Epidermal melanocyte (primary cell): ENCODE data around the gene ZNF366.

Source experiments
- DNase-seq: peaks from one replicate; pipeline ENCODE4 v3.0.0; 2011; ENCODE audit warnings: low spot score; ENCODE audit not compliant: insufficient read length

ZNF366 gene

GRCh38 chr5:72465601-72466563 lies 41.3 kb downstream of the ZNF366 start:
- DNase-seq = no peak

- DNase-seq = no peak
Measured at GRCh38 chr5:72465066-72465465, 42.1 kb downstream of the ZNF366 start.

GRCh38 chr5:72464071-72464470 lies 43.1 kb downstream of the ZNF366 start:
- DNase-seq = no peak

GRCh38 chr5:72463449-72464052 lies 43.7 kb downstream of the ZNF366 start:
- DNase-seq = no peak

GRCh38 chr5:72460413-72460812 lies 46.8 kb downstream of the ZNF366 start:
- DNase-seq = no peak

- DNase-seq = no peak
Measured at GRCh38 chr5:72459913-72460312, 47.3 kb downstream of the ZNF366 start.

GRCh38 chr5:72459089-72459661 lies 48.0 kb downstream of the ZNF366 start:
- no peak for DNase-seq

GRCh38 chr5:72458407-72458806 lies 48.8 kb downstream of the ZNF366 start:
- DNase-seq = no peak

GRCh38 chr5:72457491-72457890 lies 49.7 kb downstream of the ZNF366 start:
- DNase-seq = no peak

- DNase-seq = no peak
Measured at GRCh38 chr5:72456391-72457074, 50.7 kb downstream of the ZNF366 start.

- DNase-seq = no peak
Measured at GRCh38 chr5:72455476-72455875, 51.7 kb downstream of the ZNF366 start.

- DNase-seq = no peak
Measured at GRCh38 chr5:72454996-72455395, 52.2 kb downstream of the ZNF366 start.

GRCh38 chr5:72453246-72453775 lies 53.9 kb downstream of the ZNF366 start:
- DNase-seq = no peak

- DNase-seq = peak; percentile 53
Measured at GRCh38 chr5:72452515-72453245, 54.5 kb downstream of the ZNF366 start.

GRCh38 chr5:72451741-72452505 lies 55.3 kb downstream of the ZNF366 start:
- DNase-seq = no peak

GRCh38 chr5:72448368-72448767 lies 58.8 kb downstream of the ZNF366 start:
- no peak for DNase-seq

- no peak for DNase-seq
Measured at GRCh38 chr5:72447751-72448150, 59.5 kb downstream of the ZNF366 start.

GRCh38 chr5:72445969-72446368 lies 61.2 kb downstream of the ZNF366 start:
- no peak for DNase-seq

- no peak for DNase-seq
Measured at GRCh38 chr5:72443883-72444282, 63.3 kb downstream of the ZNF366 start.
